ENCODE results near the gene BDH1.
"Not testable (repeated sequence)": the region's sequence is repeated elsewhere in the genome, so short reads cannot be mapped to it uniquely, and the experiment has no call there.

Gene BDH1

DNA sequence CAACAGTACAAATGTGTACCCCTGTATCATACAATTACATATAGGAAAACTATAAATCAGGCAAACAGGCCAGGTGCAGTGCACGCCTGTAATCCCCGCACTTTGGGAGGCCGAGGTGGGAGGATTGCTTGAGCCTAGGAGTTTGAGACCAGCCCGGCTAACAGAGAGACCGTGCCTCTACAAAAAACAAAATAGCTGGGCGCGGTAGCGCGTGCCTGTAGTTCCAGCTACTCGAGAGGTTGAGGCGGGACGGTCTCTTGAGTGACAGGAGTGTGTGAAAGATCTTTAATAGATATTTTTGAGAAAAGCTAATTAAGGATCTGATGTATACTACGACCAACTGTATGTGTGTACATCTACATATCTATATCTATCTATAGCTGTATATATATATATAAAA lies 33.8 kb upstream of the BDH1 start:
- H3K4me3 ChIP-seq (ENCODE audit: control insufficient read depth, low read depth, low read length): no peak overlapping the region
- TF ChIP-seq, protein P1, sequence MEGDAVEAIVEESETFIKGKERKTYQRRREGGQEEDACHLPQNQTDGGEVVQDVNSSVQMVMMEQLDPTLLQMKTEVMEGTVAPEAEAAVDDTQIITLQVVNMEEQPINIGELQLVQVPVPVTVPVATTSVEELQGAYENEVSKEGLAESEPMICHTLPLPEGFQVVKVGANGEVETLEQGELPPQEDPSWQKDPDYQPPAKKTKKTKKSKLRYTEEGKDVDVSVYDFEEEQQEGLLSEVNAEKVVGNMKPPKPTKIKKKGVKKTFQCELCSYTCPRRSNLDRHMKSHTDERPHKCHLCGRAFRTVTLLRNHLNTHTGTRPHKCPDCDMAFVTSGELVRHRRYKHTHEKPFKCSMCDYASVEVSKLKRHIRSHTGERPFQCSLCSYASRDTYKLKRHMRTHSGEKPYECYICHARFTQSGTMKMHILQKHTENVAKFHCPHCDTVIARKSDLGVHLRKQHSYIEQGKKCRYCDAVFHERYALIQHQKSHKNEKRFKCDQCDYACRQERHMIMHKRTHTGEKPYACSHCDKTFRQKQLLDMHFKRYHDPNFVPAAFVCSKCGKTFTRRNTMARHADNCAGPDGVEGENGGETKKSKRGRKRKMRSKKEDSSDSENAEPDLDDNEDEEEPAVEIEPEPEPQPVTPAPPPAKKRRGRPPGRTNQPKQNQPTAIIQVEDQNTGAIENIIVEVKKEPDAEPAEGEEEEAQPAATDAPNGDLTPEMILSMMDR (conservative IDR thresholded peaks at IDR 0.05; ENCODE audit: control insufficient read depth, insufficient read depth, low read depth, low read length): no peak

DNA sequence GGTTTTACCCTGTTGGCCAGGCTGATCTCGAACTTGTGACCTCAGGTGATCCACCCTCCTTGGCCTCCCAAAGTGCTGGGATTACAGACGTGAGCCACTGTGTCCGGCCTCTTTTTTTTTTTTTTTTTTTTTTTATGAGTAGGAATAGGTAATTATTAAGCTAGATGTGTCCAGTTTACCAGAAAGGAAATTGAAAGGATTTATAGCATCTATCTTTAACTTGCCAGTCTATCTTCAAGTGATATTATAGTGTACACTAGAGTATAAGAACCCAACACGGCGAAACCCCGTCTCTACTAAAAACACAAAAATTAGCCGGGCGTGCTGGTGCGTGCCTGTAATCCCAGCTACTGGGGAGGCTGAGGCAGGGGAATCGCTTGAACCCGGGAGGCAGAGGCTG lies 31.0 kb upstream of the BDH1 start:
- DNase-seq (ENCODE audit: low read depth): not testable (repeated sequence)

More for the DNA sequence above, 33.8 kb upstream of the BDH1 start:
- no peak for DNase-seq (ENCODE audit: low read depth)

DNA sequence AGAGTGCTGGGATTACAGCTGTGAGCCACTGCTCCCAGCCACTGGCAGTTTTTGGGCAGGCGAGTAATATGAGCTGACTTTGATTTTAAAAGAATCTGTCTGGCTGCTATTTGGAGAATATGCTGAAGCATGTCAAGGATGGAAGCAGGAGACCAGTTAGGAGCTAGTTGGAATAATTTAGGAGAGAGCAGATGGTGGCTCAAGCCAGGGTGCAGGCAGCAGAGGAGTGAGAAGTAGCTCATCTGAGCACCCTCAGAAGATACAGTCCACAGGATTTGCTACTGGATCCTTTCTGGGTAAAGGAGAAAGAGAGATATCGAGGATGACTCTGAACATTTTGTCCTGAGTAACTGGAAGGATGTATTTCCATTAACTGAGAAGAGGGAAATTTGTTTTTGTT lies 30.4 kb upstream of the BDH1 start:
- no peak for DNase-seq (ENCODE audit: low read depth)
- TF ChIP-seq, protein P1 (conservative IDR thresholded peaks at IDR 0.05; ENCODE audit: control insufficient read depth, insufficient read depth, low read depth, low read length): no peak
- H3K4me3 ChIP-seq (ENCODE audit: control insufficient read depth, low read depth, low read length): no peak overlapping the region

More for the DNA sequence above, 31.0 kb upstream of the BDH1 start:
- not testable (repeated sequence) for H3K4me3 ChIP-seq (ENCODE audit: control insufficient read depth, low read depth, low read length)

DNA sequence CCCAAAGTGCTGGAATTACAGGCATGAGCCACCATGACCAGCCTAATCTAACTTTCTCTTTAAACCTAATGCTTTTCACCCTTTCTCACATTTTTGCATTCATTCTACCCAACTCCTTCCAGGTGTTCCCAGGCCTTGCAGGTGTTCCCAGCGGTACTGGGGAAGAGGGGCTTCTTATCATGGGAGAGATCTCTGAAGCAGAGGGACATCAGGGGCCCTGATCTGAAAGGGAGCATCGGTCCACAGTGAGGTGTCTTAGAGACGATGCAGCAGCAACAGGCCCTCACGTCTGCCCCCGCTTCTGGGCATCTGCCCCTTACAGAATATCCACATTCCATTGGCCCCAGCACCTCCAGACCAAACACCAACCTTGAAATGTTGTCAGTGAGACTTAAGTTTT lies 29.0 kb upstream of the BDH1 start:
- no peak overlapping the region for H3K4me3 ChIP-seq (ENCODE audit: control insufficient read depth, low read depth, low read length)
- DNase-seq (ENCODE audit: low read depth): no peak
- TF ChIP-seq, protein P1 (conservative IDR thresholded peaks at IDR 0.05; ENCODE audit: control insufficient read depth, insufficient read depth, low read depth, low read length): no peak

DNA sequence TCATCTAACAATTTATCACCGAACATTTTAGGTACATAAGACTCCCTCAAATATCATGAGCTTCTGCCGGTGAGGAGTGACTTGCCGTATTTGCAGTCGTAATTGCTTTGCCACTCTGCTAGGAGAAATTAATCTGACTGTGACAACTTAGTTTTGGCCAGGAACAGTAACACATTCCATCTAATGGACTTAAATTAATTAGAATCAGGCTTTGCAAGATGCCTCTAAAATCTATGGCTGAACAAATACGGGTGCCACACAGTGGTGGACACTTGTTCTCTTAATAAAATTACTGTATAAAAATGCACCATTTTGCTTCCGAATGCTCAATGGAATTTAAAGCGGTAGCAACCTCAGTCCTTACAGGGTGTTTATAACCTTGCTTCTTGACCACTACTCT lies 27.6 kb upstream of the BDH1 start:
- TF ChIP-seq, protein P1 (conservative IDR thresholded peaks at IDR 0.05; ENCODE audit: control insufficient read depth, insufficient read depth, low read depth, low read length): no peak
- DNase-seq (ENCODE audit: low read depth): no peak
- H3K4me3 ChIP-seq (ENCODE audit: control insufficient read depth, low read depth, low read length): no peak overlapping the region

DNA sequence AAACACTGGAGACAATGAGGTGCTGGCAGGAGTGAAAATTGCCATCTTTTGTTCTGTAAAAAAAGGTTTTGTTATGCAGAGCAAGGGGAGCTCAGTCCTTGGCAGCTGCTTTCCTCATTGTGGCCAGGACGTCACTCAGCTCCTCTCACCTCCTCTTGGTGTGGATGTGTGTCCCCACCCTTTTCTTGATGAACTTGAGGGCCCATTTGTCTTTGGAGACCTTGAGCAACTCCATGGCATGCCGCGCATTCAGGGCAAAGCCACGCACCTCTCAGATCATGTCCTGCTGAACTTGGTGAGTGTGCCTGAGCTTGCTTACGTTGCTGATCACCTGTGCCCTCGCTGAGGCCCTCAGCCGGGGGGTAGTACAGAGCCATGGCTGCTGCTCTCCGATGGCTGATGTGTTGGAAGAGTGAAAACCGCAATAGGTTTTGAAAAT lies 24.5 kb upstream of the BDH1 start:
- TF ChIP-seq, protein P1 (conservative IDR thresholded peaks at IDR 0.05; ENCODE audit: control insufficient read depth, insufficient read depth, low read depth, low read length): no peak
- no peak overlapping the region for H3K4me3 ChIP-seq (ENCODE audit: control insufficient read depth, low read depth, low read length)
- no peak for DNase-seq (ENCODE audit: low read depth)

DNA sequence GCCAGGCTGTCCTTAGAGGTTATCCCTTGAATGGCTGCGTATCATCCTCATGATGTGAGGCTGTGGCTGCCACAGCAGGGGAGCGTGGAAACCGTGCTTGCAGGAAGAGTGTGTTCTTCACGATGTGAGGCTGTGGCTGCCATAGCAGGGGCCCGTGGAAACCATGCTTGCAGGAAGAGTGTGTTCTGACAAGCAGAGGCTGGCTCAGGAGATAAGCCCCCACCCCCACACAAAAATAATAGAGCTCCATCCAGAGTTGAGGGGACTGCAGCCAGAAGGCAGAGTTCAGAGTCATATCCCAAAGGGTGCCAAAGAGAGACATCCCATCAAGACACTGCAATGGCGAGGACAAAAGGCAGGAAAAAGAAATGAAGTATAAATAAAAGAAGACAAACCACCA lies 22.6 kb upstream of the BDH1 start:
- no peak for DNase-seq (ENCODE audit: low read depth)
- TF ChIP-seq, protein P1 (conservative IDR thresholded peaks at IDR 0.05; ENCODE audit: control insufficient read depth, insufficient read depth, low read depth, low read length): no peak
- H3K4me3 ChIP-seq (ENCODE audit: control insufficient read depth, low read depth, low read length): no peak overlapping the region
